K562 (cell line): ENCODE measurements around the gene ZNF512B. TPM values are rescaled to one million over a fixed set of nuclear protein-coding genes. Genes with fewer than 3 reads are reported as not detected.

ENCODE experiments used
- ATAC-seq: fragments of 200-7000 bp; cut with Tn5 transposase; 3 replicates; pipeline ENCODE4 v1.9.1; 2020; ENCODE audit warnings: moderate library complexity
- BruUV-seq: library from RNA; stranded (reverse); fragments of 400-500 nt; replicated peaks from 2 replicates; lab custom pipeline; 2021; lab: Mats Ljungman, UMichigan
- CTCF ChIA-PET: fragments of 300-600 bp; formaldehyde crosslinking; extraction: SDS; loops from one replicate; lab custom pipeline; 2021; ENCODE audit warnings: low intra/inter-chr PET ratio; lab: Yijun Ruan, JAX
- POLR2A ChIA-PET: fragments of 300-600, 350-650 bp; sonication (Branson Sonifier 250); formaldehyde crosslinking; extraction: SDS; loops from one replicate; lab custom pipeline; 2021; ENCODE audit warnings: antibody characterized with exemption, inconsistent platforms; lab: Yijun Ruan, JAX
- DNase-seq, 4 experiments: peaks; one replicate each; pipeline versions ENCODE4 v3.0.0 to v3.0.0-alpha.2; 2011 to 2018; ENCODE audit warnings: low spot score in 3 of 4, mixed read lengths in 3 of 4; ENCODE audit errors: extremely low read depth in 1 of 4
- FAIRE-seq: peaks from 2 replicates; lab custom pipeline; 2011; peaks lifted over from hg19 to GRCh38; lab: Jason Lieb, UNC
- H2AFZ ChIP-seq: 2 replicates; pipeline ENCODE4 v1.6.0; 2011; ENCODE audit warnings: low read depth, low read length, control low read depth, inconsistent platforms
- H3K27ac ChIP-seq: fragments of 200-600 bp; 3 replicates; pipeline ENCODE4 v1.8.0; 2011; ENCODE audit warnings: low read depth, mild to moderate bottlenecking, control low read depth, inconsistent platforms, low read length, moderate library complexity, mixed read lengths; ENCODE audit errors: extremely low read depth
- H3K27me3 ChIP-seq, 2 experiments: fragments of 300-600 bp in 1 of 2; 2 replicates in 1 of 2; 3 replicates in 1 of 2; pipeline versions ENCODE4 v1.6.0 to v1.8.0; 2011; ENCODE audit warnings: inconsistent platforms in 2 of 2, low read length in 2 of 2, mild to moderate bottlenecking in 1 of 2, mixed read lengths in 1 of 2, moderate library complexity in 1 of 2; ENCODE audit not compliant: control insufficient read depth in 2 of 2, insufficient read depth in 2 of 2
- H3K36me3 ChIP-seq: fragments of 300-600 bp; 3 replicates; pipeline ENCODE4 v1.8.0; 2011; ENCODE audit warnings: mild to moderate bottlenecking, low read length, inconsistent platforms; ENCODE audit not compliant: control insufficient read depth, insufficient read depth
- H3K4me1 ChIP-seq, 2 experiments: fragments of 200-600 bp in 1 of 2; replicated peaks in 1 of 2; 2 replicates in 1 of 2; 3 replicates in 1 of 2; pipeline versions ENCODE4 v1.5.1 to v1.8.0; 2011; ENCODE audit warnings: inconsistent platforms in 2 of 2, low read length in 2 of 2, mild to moderate bottlenecking in 1 of 2, mixed read lengths in 1 of 2, moderate library complexity in 1 of 2; ENCODE audit not compliant: control insufficient read depth in 2 of 2, insufficient read depth in 2 of 2
- H3K4me2 ChIP-seq: 2 replicates; pipeline ENCODE4 v1.6.1; 2011; ENCODE audit warnings: low read length, control low read depth, inconsistent platforms, mixed read lengths; ENCODE audit not compliant: insufficient read depth
- H3K4me3 ChIP-seq: fragments of 200-600 bp; sonication (generic), shearing (Covaris generic); 2 replicates; pipeline ENCODE4 v1.5.1; 2016; ENCODE audit warnings: control low read depth, inconsistent platforms
- H3K79me2 ChIP-seq: fragments of 200-600 bp; 3 replicates; pipeline ENCODE4 v1.8.0; 2011; ENCODE audit warnings: low read length, inconsistent platforms; ENCODE audit not compliant: control insufficient read depth, insufficient read depth
- H3K9ac ChIP-seq, 2 experiments: 2 replicates each; pipeline versions ENCODE4 v1.6.0 to v1.6.1; 2011; ENCODE audit warnings: low read depth in 2 of 2, low read length in 2 of 2, control low read depth in 1 of 2, inconsistent platforms in 1 of 2, mild to moderate bottlenecking in 1 of 2, mixed read lengths in 1 of 2; ENCODE audit not compliant: insufficient read depth in 1 of 2
- H3K9me1 ChIP-seq: one replicate; pipeline ENCODE4 v1.6.0; 2011; ENCODE audit warnings: inconsistent platforms, mild to moderate bottlenecking, low read length, moderate library complexity; ENCODE audit not compliant: control insufficient read depth, insufficient read depth
- H3K9me3 ChIP-seq: replicated peaks from 2 replicates; pipeline ENCODE4 v1.5.1; 2011; ENCODE audit warnings: low read depth, low read length, inconsistent platforms; ENCODE audit not compliant: control insufficient read depth, insufficient read depth
- H4K20me1 ChIP-seq: replicated peaks from 2 replicates; pipeline ENCODE4 v1.6.1; 2011; ENCODE audit warnings: low read length, inconsistent platforms, mixed read lengths; ENCODE audit not compliant: control insufficient read depth, insufficient read depth
- BCOR ChIP-seq: fragments of 450-650 bp; IDR thresholded peaks from 2 replicates; pipeline ENCODE4 v1.6.1; 2016
- ETV6 ChIP-seq, 3 experiments: fragments of 150-350 bp in 1 of 3; sonication (generic) in 1 of 3; formaldehyde crosslinking in 1 of 3; IDR thresholded peaks; 2 replicates each; pipeline versions ENCODE4 v1.6.1 to v1.8.0; 2014 to 2022; ENCODE audit warnings: borderline replicate concordance in 2 of 3, low read depth in 2 of 3, antibody characterized with exemption in 1 of 3, low read length in 1 of 3, mild to moderate bottlenecking in 1 of 3, missing genetic modification reagents in 1 of 3
- HDAC1 ChIP-seq, 2 experiments: fragments of 450-650 bp; IDR thresholded peaks; 2 replicates each; pipeline ENCODE4 v1.6.1; 2016 to 2017; ENCODE audit warnings: inconsistent platforms in 1 of 2, mild to moderate bottlenecking in 1 of 2, moderate library complexity in 1 of 2
- ZNF121 ChIP-seq: sonication (generic); formaldehyde crosslinking; conservative IDR thresholded peaks from 2 replicates; pipeline ENCODE4 v1.8.0; 2022; ENCODE audit warnings: missing genetic modification reagents
- WGBS: fragments of 100-300 bp; shearing (Covaris generic); methylation state at CpG from one replicate; pipeline ENCODE4 v1.1.6; 2016; ENCODE audit warnings: low coverage, mixed read lengths; ENCODE audit not compliant: insufficient coverage; ENCODE audit errors: missing lambda C conversion rate; 5-methylcytosine and 5-hydroxymethylcytosine counted together
- in situ Hi-C: fragments of 300-500 bp; cut with MboI; formaldehyde crosslinking; loops from 4 replicates; pipeline ENCODE4 v1.15.0; 2018; ENCODE audit warnings: inconsistent platforms, mixed read lengths
- intact Hi-C: fragments of 100-400 bp; cut with micrococcal nuclease; formaldehyde crosslinking; loops from 2 replicates; pipeline ENCODE4 v1.14.2; 2022
- polyA plus RNA-seq, 8 experiments: library from polyadenylated mRNA; depleted of rRNA in 4 of 8; stranded (reverse) in 5 of 8; unstranded in 3 of 8; fragments of >200 nt; fragmentation: Nextera tagmentation in 2 of 8; fragmentation: Illumina TruSeq in 1 of 8; extraction: Ambion mirVana in 2 of 8; extraction: Trizol in 1 of 8; gene quantifications; 2 replicates each; pipeline versions ENCODE4 v1.2.1 to v1.2.3, GENCODE V29; 2011 to 2014; ENCODE audit warnings: inconsistent platforms in 1 of 8, missing spikeins in 1 of 8
- total RNA-seq, 7 experiments: library from RNA; depleted of rRNA in 6 of 7; stranded (reverse); fragments of >200 nt in 6 of 7; fragmentation: Illumina TruSeq in 2 of 7; extraction: Trizol in 2 of 7; gene quantifications; 2 replicates each; pipeline versions ENCODE4 v1.2.1 to v1.2.3, GENCODE V29; 2011 to 2021; ENCODE audit warnings: low replicate concordance in 1 of 7
- TF ChIP-seq, protein P1 (sequence below): IDR thresholded peaks from 2 replicates; pipeline ENCODE4 v1.6.1; 2016; ENCODE audit warnings: missing genetic modification characterization, missing compliant biosample characterization
- TF ChIP-seq, protein P2 (sequence below): fragments of 250-450 bp; sonication (Bioruptor Pico); IDR thresholded peaks from 2 replicates; pipeline ENCODE4 v1.5.0; 2021; ENCODE audit warnings: mild to moderate bottlenecking, moderate library complexity

Gene ZNF512B
- total and polyA plus RNA-seq, 9 of the 15 experiments (the other 6 are each of a cell fraction or from before 2014, with no cell fraction given), result 0.01 to 27.8 (median 8.2) TPM

DNA sequence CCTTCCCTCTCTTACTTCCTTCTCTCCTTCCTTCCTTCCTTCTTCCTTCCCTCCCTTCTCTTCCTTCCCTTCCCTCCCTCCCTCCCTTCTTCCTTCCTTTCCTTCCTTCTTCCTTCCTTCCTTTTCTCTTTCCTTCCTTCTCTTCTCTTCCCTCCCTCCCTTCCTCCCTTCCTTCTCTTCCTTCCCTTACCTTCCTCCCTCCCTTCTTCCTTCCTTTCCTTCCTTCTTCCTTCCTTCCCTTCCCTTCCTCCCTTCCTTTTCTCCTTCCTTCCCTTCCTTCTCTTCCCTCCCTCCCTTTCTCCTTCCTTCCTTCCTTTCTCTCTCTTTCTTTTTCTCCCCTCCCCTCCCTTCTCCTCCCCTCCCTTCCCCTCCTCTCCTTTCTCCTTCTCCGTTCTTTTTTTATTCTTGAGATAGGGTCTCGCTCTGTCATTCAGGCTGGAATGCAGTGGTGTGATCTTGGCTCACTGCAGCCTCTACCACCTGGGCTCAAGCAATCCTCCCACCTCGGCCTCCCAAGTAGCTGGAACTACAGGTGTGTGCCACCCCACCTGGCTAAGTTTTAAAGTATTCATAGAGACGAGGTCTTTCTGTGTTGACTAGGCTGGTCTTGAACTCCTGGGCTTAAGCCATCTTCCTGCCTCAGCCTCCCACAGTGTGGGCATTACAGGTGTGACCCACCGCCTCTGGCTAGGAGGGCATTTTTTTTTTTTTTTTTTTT lies 1.1 kb upstream of the ZNF512B start:
- ChIA-PET POLR2A (no interaction called here), CTCF (interaction anchor here (0.6 kb wide), 1 partner anchor 12 kb away, joined by 3 read pairs; no protein-coding TSS in a partner anchor)
- 0 out of 4 replicates have a peak, but pooled peaks of 1 of the 2 experiments have one; percentile 25 for TF ChIP-seq HDAC1 (IDR thresholded peaks at IDR 0.05)
- no peak for TF ChIP-seq ZNF121 (CRISPR knock-in tag)
- TF ChIP-seq, protein P1, sequence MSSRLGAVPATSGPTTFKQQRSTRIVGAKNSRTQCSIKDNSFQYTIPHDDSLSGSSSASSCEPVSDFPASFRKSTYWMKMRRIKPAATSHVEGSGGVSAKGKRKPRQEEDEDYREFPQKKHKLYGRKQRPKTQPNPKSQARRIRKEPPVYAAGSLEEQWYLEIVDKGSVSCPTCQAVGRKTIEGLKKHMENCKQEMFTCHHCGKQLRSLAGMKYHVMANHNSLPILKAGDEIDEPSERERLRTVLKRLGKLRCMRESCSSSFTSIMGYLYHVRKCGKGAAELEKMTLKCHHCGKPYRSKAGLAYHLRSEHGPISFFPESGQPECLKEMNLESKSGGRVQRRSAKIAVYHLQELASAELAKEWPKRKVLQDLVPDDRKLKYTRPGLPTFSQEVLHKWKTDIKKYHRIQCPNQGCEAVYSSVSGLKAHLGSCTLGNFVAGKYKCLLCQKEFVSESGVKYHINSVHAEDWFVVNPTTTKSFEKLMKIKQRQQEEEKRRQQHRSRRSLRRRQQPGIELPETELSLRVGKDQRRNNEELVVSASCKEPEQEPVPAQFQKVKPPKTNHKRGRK (tag), result peak; percentile 91
- peak; percentile 10; the same call in 1 of the 2 replicates for TF ChIP-seq BCOR
- peak in 1 of 2 experiments; percentile 80; a peak in 2 of 4 replicates for TF ChIP-seq ETV6 (IDR thresholded peaks at IDR 0.05; ENCODE audit: borderline replicate concordance in 1 of 2, low read depth in 2 of 2, low read length in 1 of 2)
- no peak for TF ChIP-seq ETV6 (CRISPR knock-in tag; IDR thresholded peaks at IDR 0.05; ENCODE audit: borderline replicate concordance)
- TF ChIP-seq, protein P2, sequence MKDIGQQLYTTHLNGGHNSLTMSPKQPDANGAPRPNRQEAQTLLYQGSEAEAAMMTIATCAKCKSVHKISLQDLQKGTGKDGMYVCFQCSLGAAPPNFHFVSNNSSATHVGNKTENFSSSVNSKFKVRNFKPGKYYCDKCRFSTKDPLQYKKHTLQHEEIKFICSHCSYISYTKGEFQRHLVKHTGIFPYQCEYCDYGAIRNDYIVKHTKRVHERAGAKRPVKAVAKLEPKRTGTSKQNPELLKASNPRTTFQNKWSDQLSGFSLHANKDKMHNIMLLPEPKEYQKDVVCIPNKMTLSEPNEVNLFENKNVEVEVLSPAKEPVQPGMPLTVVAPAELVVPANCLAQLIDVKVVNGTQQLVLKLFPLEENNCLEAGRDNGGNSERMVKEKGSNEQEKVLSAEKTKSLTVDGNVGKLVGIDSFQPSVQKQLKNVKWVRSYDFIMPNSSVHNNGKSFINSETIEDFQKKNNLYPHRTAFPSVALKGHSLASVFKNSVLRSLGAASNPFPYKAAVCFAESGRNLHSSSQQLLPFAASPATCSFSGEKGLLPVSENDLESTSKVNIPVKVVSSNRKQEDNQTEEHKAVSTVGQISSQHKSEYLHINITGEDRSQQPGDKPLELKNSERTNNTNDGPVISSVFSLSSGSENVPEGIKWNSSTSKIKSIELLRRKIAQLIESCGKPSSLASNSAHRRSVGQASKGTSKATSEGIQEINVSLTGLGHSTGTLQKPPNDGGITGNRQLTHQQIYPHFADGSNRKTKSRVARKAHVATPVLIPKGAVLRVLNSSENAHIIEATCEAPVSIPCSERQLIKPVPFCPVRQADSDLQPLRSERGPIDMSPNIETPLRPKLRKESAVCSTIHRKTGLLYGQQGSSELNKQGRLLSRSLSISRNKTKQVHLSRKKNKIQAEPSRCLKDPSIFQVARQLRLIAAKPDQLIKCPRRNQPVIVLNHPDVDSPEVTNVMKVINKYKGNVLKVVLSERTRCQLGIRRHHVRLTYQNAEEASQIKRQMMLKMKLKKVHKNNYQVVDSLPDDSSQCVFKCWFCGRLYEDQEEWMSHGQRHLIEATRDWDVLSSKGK, result no peak
- Histone ChIP-seq H3K79me2 (peaks cover 21% of the 10 kb centered on the region), H3K27ac (no peak overlapping the region), H3K36me3 (peaks cover 36% of the 10 kb centered on the region; the same call in 1 of the 3 replicates), H4K20me1 (no peaks in the 10 kb centered on the region), H3K9me1 (no peaks in the 10 kb centered on the region), H3K4me1 (peaks cover 17 to 61% of the 10 kb centered on the region in 2 experiments), H3K4me2 (no peak overlapping the region), H3K9me3 (no peaks in the 10 kb centered on the region), H2AFZ (no peak overlapping the region), H3K9ac (peak overlapping the region in 1 of 2 experiments; percentile 91; a peak in 1 of 4 replicates), H3K27me3 (no peaks in the 10 kb centered on the region), H3K4me3 (no peak overlapping the region)
- no peak for ATAC-seq
- in situ Hi-C loops, result no loop called here
- peak; percentile 15 for FAIRE-seq
- no TSS peak for BruUV-seq
- 59% methylated on average over 4 of the region's 5 CpGs for WGBS
- intact Hi-C loops, result loop anchor here (5.0 to 10.0 kb wide), 3 partner anchors 64 to 186 kb away; partner anchors contain the start of genes ABHD16B and TPD52L2
- DNase-seq, result no peak
